H1 (cell line): Measurements from ENCODE around the gene PTGIR. TPM values are rescaled to one million over a fixed set of nuclear protein-coding genes. Genes with fewer than 3 reads are reported as not detected.

Experiments used
- CTCF ChIA-PET: fragments of 300-600 bp; sonication (Branson Sonifier 250); formaldehyde crosslinking; loops from one replicate; lab custom pipeline; 2021; ENCODE audit not compliant: partially characterized antibody; lab: Charles Lee
- POLR2A ChIA-PET: fragments of 300-600 bp; sonication (Branson Sonifier 250); formaldehyde crosslinking; loops from one replicate; lab custom pipeline; 2021; ENCODE audit warnings: inconsistent platforms; ENCODE audit not compliant: partially characterized antibody; lab: Charles Lee
- DNase-seq, 2 experiments: peaks; one replicate each; pipeline versions ENCODE4 v3.0.0 to v3.0.0-alpha.2; 2010 to 2022; ENCODE audit warnings: low spot score in 2 of 2, low read depth in 1 of 2, mixed read lengths in 1 of 2
- FAIRE-seq: peaks from 2 replicates; lab custom pipeline; 2011; peaks lifted over from hg19 to GRCh38; lab: Jason Lieb, UNC
- H2AFZ ChIP-seq: 2 replicates; pipeline ENCODE4 v1.8.1; 2012; ENCODE audit warnings: low read length, inconsistent platforms
- H2AK5ac ChIP-seq: 2 replicates; pipeline ENCODE4 v1.6.1; 2013; ENCODE audit warnings: low read depth, low read length
- H2BK120ac ChIP-seq: replicated peaks from 2 replicates; pipeline ENCODE3; 2013; ENCODE audit warnings: low read depth, low read length, inconsistent platforms
- H2BK12ac ChIP-seq: 2 replicates; pipeline ENCODE4 v1.6.1; 2013; ENCODE audit warnings: low read depth, low read length
- H2BK15ac ChIP-seq: 2 replicates; pipeline ENCODE4 v1.6.1; 2013; ENCODE audit warnings: low read length
- H2BK20ac ChIP-seq: 2 replicates; pipeline ENCODE4 v1.6.1; 2013; ENCODE audit warnings: low read length
- H2BK5ac ChIP-seq: 2 replicates; pipeline ENCODE4 v1.6.1; 2013; ENCODE audit warnings: low read depth, low read length
- H3K14ac ChIP-seq: 2 replicates; pipeline ENCODE4 v1.6.1; 2013; ENCODE audit warnings: inconsistent platforms; ENCODE audit not compliant: insufficient read length
- H3K18ac ChIP-seq: 2 replicates; pipeline ENCODE4 v1.6.1; 2013; ENCODE audit warnings: low read length; ENCODE audit errors: extremely low read depth
- H3K23ac ChIP-seq: 2 replicates; pipeline ENCODE4 v1.6.1; 2013; ENCODE audit warnings: inconsistent platforms; ENCODE audit not compliant: insufficient read length
- H3K23me2 ChIP-seq: 2 replicates; pipeline ENCODE4 v1.6.1; 2013; ENCODE audit warnings: low read depth, low read length
- H3K27ac ChIP-seq: 2 replicates; pipeline ENCODE4 v1.6.1; 2011; ENCODE audit warnings: low read depth, low read length, inconsistent platforms
- H3K27me3 ChIP-seq, 4 experiments: replicated peaks in 1 of 4; 1 replicate in 1 of 4; 2 replicates in 3 of 4; pipeline versions ENCODE4 v1.6.1 to v1.8.1; 2011 to 2013; ENCODE audit warnings: low read length in 3 of 4, mild to moderate bottlenecking in 3 of 4, inconsistent platforms in 2 of 4, mixed read lengths in 2 of 4, moderate library complexity in 1 of 4; ENCODE audit not compliant: control insufficient read depth in 3 of 4, insufficient read depth in 3 of 4; ENCODE audit errors: extremely low read depth in 1 of 4
- H3K36me3 ChIP-seq, 4 experiments: 2 replicates each; pipeline versions ENCODE4 v1.6.1 to v1.8.1; 2011 to 2013; ENCODE audit warnings: mild to moderate bottlenecking in 4 of 4, low read length in 3 of 4, moderate library complexity in 2 of 4, control low read depth in 1 of 4, inconsistent platforms in 1 of 4; ENCODE audit not compliant: insufficient read depth in 4 of 4, control insufficient read depth in 2 of 4
- H3K4ac ChIP-seq: replicated peaks from 2 replicates; pipeline ENCODE3; 2013; ENCODE audit warnings: low read length, low read depth, mixed read lengths, inconsistent platforms; ENCODE audit not compliant: insufficient read length
- H3K4me1 ChIP-seq, 4 experiments: replicated peaks in 1 of 4; 1 replicate in 1 of 4; 2 replicates in 3 of 4; pipeline versions ENCODE4 v1.6.1 to v1.8.1; 2011 to 2013; ENCODE audit warnings: low read length in 3 of 4, inconsistent platforms in 2 of 4, mixed read lengths in 1 of 4; ENCODE audit not compliant: insufficient read depth in 4 of 4, control insufficient read depth in 3 of 4
- H3K4me2 ChIP-seq, 2 experiments: 2 replicates each; pipeline versions ENCODE4 v1.6.1 to v1.8.1; 2011 to 2013; ENCODE audit warnings: low read depth in 2 of 2, low read length in 2 of 2, control low read depth in 1 of 2, inconsistent platforms in 1 of 2, mild to moderate bottlenecking in 1 of 2; ENCODE audit not compliant: insufficient read depth in 1 of 2
- H3K4me3 ChIP-seq, 4 experiments: fragments of 200-600, 300-600 bp in 1 of 4; sonication (generic), shearing (Covaris generic), sonication (Bioruptor Twin) in 1 of 4; 2 replicates each; pipeline versions ENCODE4 v1.5.1 to v1.8.1; 2011 to 2016; ENCODE audit warnings: low read length in 4 of 4, low read depth in 3 of 4, control low read depth in 2 of 4, inconsistent platforms in 2 of 4, mild to moderate bottlenecking in 2 of 4, mixed read lengths in 1 of 4, moderate library complexity in 1 of 4; ENCODE audit not compliant: insufficient read depth in 2 of 4; ENCODE audit errors: extremely low read depth in 1 of 4
- H3K56ac ChIP-seq: replicated peaks from 2 replicates; pipeline ENCODE3; 2013; ENCODE audit warnings: low read depth, mild to moderate bottlenecking, mixed read lengths, low read length, inconsistent platforms; ENCODE audit not compliant: insufficient read length
- H3K79me1 ChIP-seq: 2 replicates; pipeline ENCODE4 v1.6.1; 2013; ENCODE audit warnings: low read depth, low read length, control low read depth
- H3K79me2 ChIP-seq, 2 experiments: 2 replicates each; pipeline versions ENCODE4 v1.6.1 to v1.8.1; 2012 to 2013; ENCODE audit warnings: low read length in 2 of 2, mild to moderate bottlenecking in 2 of 2, inconsistent platforms in 1 of 2; ENCODE audit not compliant: insufficient read depth in 2 of 2, control insufficient read depth in 1 of 2
- H3K9ac ChIP-seq, 4 experiments: replicated peaks in 1 of 4; 1 replicate in 1 of 4; 2 replicates in 3 of 4; pipeline versions ENCODE4 v1.6.1 to v1.8.1; 2011 to 2013; ENCODE audit warnings: low read depth in 3 of 4, low read length in 3 of 4, control low read depth in 2 of 4, mild to moderate bottlenecking in 2 of 4, moderate library complexity in 2 of 4, inconsistent platforms in 1 of 4; ENCODE audit errors: extremely low read depth in 1 of 4
- H3K9me3 ChIP-seq, 2 experiments: 2 replicates each; pipeline versions ENCODE4 v1.6.1 to v1.8.1; 2012 to 2013; ENCODE audit warnings: mild to moderate bottlenecking in 2 of 2, moderate library complexity in 2 of 2, control low read depth in 1 of 2, inconsistent platforms in 1 of 2, low read depth in 1 of 2, low read length in 1 of 2, mixed read lengths in 1 of 2; ENCODE audit not compliant: insufficient read depth in 2 of 2
- H4K20me1 ChIP-seq, 2 experiments: replicated peaks in 1 of 2; 2 replicates each; pipeline versions ENCODE3 to v1.8.1; 2011 to 2013; ENCODE audit warnings: inconsistent platforms in 2 of 2, low read length in 2 of 2, mild to moderate bottlenecking in 1 of 2; ENCODE audit not compliant: insufficient read depth in 2 of 2, control insufficient read depth in 1 of 2
- H4K5ac ChIP-seq: 2 replicates; pipeline ENCODE4 v1.6.1; 2013; ENCODE audit warnings: low read length, low read depth, mixed read lengths, inconsistent platforms; ENCODE audit not compliant: insufficient read length
- H4K8ac ChIP-seq: 2 replicates; pipeline ENCODE4 v1.8.0; 2013; ENCODE audit warnings: mild to moderate bottlenecking, moderate library complexity, low read length, inconsistent platforms; ENCODE audit not compliant: insufficient read depth; ENCODE audit errors: extremely low read depth
- H4K91ac ChIP-seq: replicated peaks from 2 replicates; pipeline ENCODE3; 2013; ENCODE audit warnings: low read length, mixed read lengths, inconsistent platforms; ENCODE audit not compliant: insufficient read length
- NRF1 ChIP-seq: IDR thresholded peaks from 2 replicates; pipeline ENCODE4 v1.6.1; 2011; ENCODE audit warnings: mild to moderate bottlenecking, low read depth, low read length, improper control_type of control experiment
- WGBS, 2 experiments: shearing (Covaris generic) in 1 of 2; methylation state at CpG; one replicate each; pipeline versions ENCODE4 v1.1.6 to v1.1.7; 2013 to 2015; ENCODE audit warnings: low lambda C conversion rate in 2 of 2, mixed read lengths in 2 of 2, inconsistent platforms in 1 of 2, low coverage in 1 of 2, missing lambda C conversion rate in 1 of 2; ENCODE audit not compliant: insufficient replicate concordance in 2 of 2, insufficient coverage in 1 of 2, insufficient read length in 1 of 2; ENCODE audit errors: extremely low coverage in 1 of 2, missing lambda C conversion rate in 1 of 2; 5-methylcytosine and 5-hydroxymethylcytosine counted together
- polyA plus RNA-seq, 7 experiments: library from polyadenylated mRNA; depleted of rRNA in 3 of 7; stranded (reverse) in 5 of 7; unstranded in 2 of 7; fragments of >200 nt in 5 of 7; fragments of 200-250 nt in 2 of 7; gene quantifications; 1 replicate in 5 of 7; 2 replicates in 1 of 7; 4 replicates in 1 of 7; pipeline versions ENCODE4 v1.2.1 to v1.2.3, GENCODE V29; 2011 to 2013; ENCODE audit warnings: missing spikeins in 2 of 7, mixed read lengths in 2 of 7
- total RNA-seq: library from RNA; stranded (reverse); fragmentation: NEBNext Ultra II Directional; extraction: Animal tissue kit (Norgen Biotek cat#: 25700); gene quantifications from 2 replicates; pipeline ENCODE4 v1.2.1, GENCODE V29; 2021

PTGIR gene
- total and polyA plus RNA-seq, 2 of the 8 experiments (the other 6 are each of a cell fraction or from before 2014, with no cell fraction given): 0.15 TPM; not detected in 1

GRCh38 chr19:46605356-46605821 is 19.5 kb downstream of the PTGIR start:
- Histone ChIP-seq H2BK5ac (no peak overlapping the region; the same call in 1 of the 2 replicates), H2BK20ac (no peak overlapping the region), H3K23ac (no peak overlapping the region), H4K8ac (no peak overlapping the region), H3K79me1 (peaks cover 16% of the 10 kb centered on the region), H3K36me3 (peaks cover 16 to 44% (median 40%) of the 10 kb centered on the region in 4 experiments; a peak in 7 of 8 replicates), H4K5ac (no peak overlapping the region), H3K23me2 (peaks cover 11% of the 10 kb centered on the region), H4K91ac (no peak overlapping the region), H3K9ac (no peak overlapping the region; a peak in 2 of 7 replicates), H4K20me1 (peaks cover 20 to 39% of the 10 kb centered on the region in 2 experiments), H3K4me2 (no peak overlapping the region), H3K18ac (no peak overlapping the region), H2AK5ac (no peak overlapping the region), H2AFZ (no peak overlapping the region), H3K4me3 (no peak overlapping the region), H3K79me2 (peaks cover 15 to 36% of the 10 kb centered on the region in 2 experiments), H3K9me3 (no peaks in the 10 kb centered on the region), H3K14ac (no peak overlapping the region), H3K27ac (no peak overlapping the region), H3K4ac (no peak overlapping the region), H3K27me3 (no peaks in the 10 kb centered on the region), H3K4me1 (peaks cover 0 to 19% (median 9%) of the 10 kb centered on the region in 4 experiments; a peak in 5 of 7 replicates), H2BK15ac (no peak overlapping the region), H3K56ac (no peak overlapping the region), H2BK120ac (no peak overlapping the region), H2BK12ac (no peak overlapping the region)
- whole genome bisulfite sequencing, 2 experiments: 88% methylated on average over 15 of the region's 16 CpGs; no CpG with 5 or more reads in 1 of the 2 experiments
- FAIRE-seq: no peak
- no peak for DNase-seq
- ChIA-PET CTCF (interaction anchor here (0.5 to 3.4 kb wide), 12 partner anchors 9 to 126 kb away, joined by 3 to 21 read pairs (median 5); partner anchors contain the start of gene DACT3), POLR2A (interaction anchor here (1.0 kb wide), 1 partner anchor 26 kb away, joined by 4 read pairs; no protein-coding TSS in a partner anchor)
- TF ChIP-seq NRF1: no peak
